NCI-H2107 treated with DMSO at 0.1 percent for 48 hours (cell line): ENCODE measurements around the gene HOXC11.

Experiments
- DNase-seq: peaks from one replicate; lab custom pipeline; 2025; ENCODE audit not compliant: unreplicated experiment; lab: John Stamatoyannopoulos, UW

HOXC11 gene

GRCh38 chr12:53973236-53974042, 513 bp downstream of the HOXC11 start:
- no peak for DNase-seq

- no peak for DNase-seq
Measured at GRCh38 chr12:53974084-53975063, 1.4 kb downstream of the HOXC11 start, which contains the start of gene HOTAIR. HOTAIR (minus strand) TSS chr12:53974954.

GRCh38 chr12:53975064-53975471, 2.1 kb downstream of the HOXC11 start:
- DNase-seq = no peak

GRCh38 chr12:53975479-53976152, 2.7 kb downstream of the HOXC11 start:
- DNase-seq = no peak

GRCh38 chr12:53976172-53976822, 3.4 kb downstream of the HOXC11 start:
- DNase-seq = no peak

- DNase-seq = no peak
Measured at GRCh38 chr12:53976823-53977595, 4.1 kb downstream of the HOXC11 start.

- DNase-seq = no peak
Measured at GRCh38 chr12:53977596-53978445, 4.9 kb downstream of the HOXC11 start.

- DNase-seq = no peak
Measured at GRCh38 chr12:53978477-53979356, 5.8 kb downstream of the HOXC11 start.

GRCh38 chr12:53980104-53980801, 7.3 kb downstream of the HOXC11 start:
- DNase-seq = no peak

GRCh38 chr12:53980802-53981496, 8.0 kb downstream of the HOXC11 start:
- DNase-seq = no peak

GRCh38 chr12:53981634-53982565, 9.0 kb downstream of the HOXC11 start:
- DNase-seq = no peak

- DNase-seq = no peak
Measured at GRCh38 chr12:53982648-53983567, 10.0 kb downstream of the HOXC11 start.

- DNase-seq = no peak
Measured at GRCh38 chr12:53983568-53983949, 10.6 kb downstream of the HOXC11 start.

GRCh38 chr12:53983950-53984572, 11.1 kb downstream of the HOXC11 start:
- DNase-seq = no peak
